HEK293 (cell line): ENCODE measurements around the gene TEPSIN.

Experiments used
- CTCF ChIP-seq: fragments of 450-650 bp; formaldehyde crosslinking; IDR thresholded peaks from 2 replicates; pipeline ENCODE4 v1.5.1; 2016; ENCODE audit warnings: missing biosample characterization, missing genetic modification characterization
- PATZ1 ChIP-seq: fragments of 450-650 bp; formaldehyde crosslinking; IDR thresholded peaks from 2 replicates; pipeline ENCODE4 v1.5.1; 2016; ENCODE audit warnings: missing biosample characterization, missing genetic modification characterization
- PRDM6 ChIP-seq: fragments of 450-650 bp; formaldehyde crosslinking; IDR thresholded peaks from 2 replicates; pipeline ENCODE4 v1.5.1; 2017; ENCODE audit warnings: missing biosample characterization, missing genetic modification characterization
- SETDB1 ChIP-seq: IDR thresholded peaks from one replicate; pipeline ENCODE4 v1.6.1; 2017; ENCODE audit warnings: mild to moderate bottlenecking, low read length, moderate library complexity, mixed read lengths; ENCODE audit not compliant: insufficient read length
- ZBTB20 ChIP-seq: fragments of 450-650 bp; formaldehyde crosslinking; IDR thresholded peaks from 2 replicates; pipeline ENCODE4 v1.5.1; 2016; ENCODE audit warnings: missing biosample characterization, missing genetic modification characterization
- ZBTB7A ChIP-seq: fragments of 450-650 bp; formaldehyde crosslinking; IDR thresholded peaks from 2 replicates; pipeline ENCODE4 v1.5.1; 2016; ENCODE audit warnings: low read depth, missing biosample characterization, missing genetic modification characterization
- ZNF404 ChIP-seq: fragments of 450-650 bp; formaldehyde crosslinking; IDR thresholded peaks from 2 replicates; pipeline ENCODE4 v1.5.1; 2017; ENCODE audit warnings: missing biosample characterization, missing genetic modification characterization
- ZNF473 ChIP-seq: fragments of 450-650 bp; formaldehyde crosslinking; IDR thresholded peaks from 2 replicates; pipeline ENCODE4 v1.5.1; 2017; ENCODE audit warnings: missing biosample characterization, missing genetic modification characterization

GRCh38 chr17:81264640-81265039, 25.8 kb upstream of the TEPSIN start:
- TF ChIP-seq ZBTB20 (tag by site-specific recombination) (no peak), ZBTB7A (tag by site-specific recombination) (no peak), CTCF (tag by site-specific recombination) (no peak), ZNF473 (no peak), PATZ1 (tag by site-specific recombination) (no peak), SETDB1 (no peak), PRDM6 (tag by site-specific recombination) (no peak), ZNF404 (no peak)
